Measurements from ENCODE around the gene HAUS1.
"Not testable (repeated sequence)": the region's sequence is repeated elsewhere in the genome, so short reads cannot be mapped to it uniquely, and the experiment has no call there.

Gene HAUS1

GRCh38 chr18:46088501-46088900, 15.7 kb upstream of the HAUS1 start:
- in situ Hi-C loops (cut with MboI; ENCODE audit: low sequenced_read_pairs), result not testable (repeated sequence)

GRCh38 chr18:46095532-46095931, 8.7 kb upstream of the HAUS1 start:
- in situ Hi-C loops (cut with MboI; ENCODE audit: low sequenced_read_pairs), result no loop called here

GRCh38 chr18:46096651-46097300, 7.4 kb upstream of the HAUS1 start:
- in situ Hi-C loops (cut with MboI; ENCODE audit: low sequenced_read_pairs), result no loop called here

- in situ Hi-C loops (cut with MboI; ENCODE audit: low sequenced_read_pairs), result no loop called here
Observed at GRCh38 chr18:46097431-46097800, 6.8 kb upstream of the HAUS1 start.

- in situ Hi-C loops (cut with MboI; ENCODE audit: low sequenced_read_pairs), result no loop called here
Observed at GRCh38 chr18:46097801-46098615, 6.2 kb upstream of the HAUS1 start, which contains the start of gene ATP5F1A. Gene ATP5F1A, minus strand, starts transcription at chr18:46098296. Its CDS starts 65 bp downstream, at chr18:46098231.

- in situ Hi-C loops (cut with MboI; ENCODE audit: low sequenced_read_pairs), result no loop called here
Observed at GRCh38 chr18:46098616-46098933, 5.6 kb upstream of the HAUS1 start.

- in situ Hi-C loops (cut with MboI; ENCODE audit: low sequenced_read_pairs), result no loop called here
Observed at GRCh38 chr18:46099463-46099862, 4.7 kb upstream of the HAUS1 start.

- in situ Hi-C loops (cut with MboI; ENCODE audit: low sequenced_read_pairs), result no loop called here
Observed at GRCh38 chr18:46109386-46109785, 5.2 kb downstream of the HAUS1 start.

- in situ Hi-C loops (cut with MboI; ENCODE audit: low sequenced_read_pairs), result no loop called here
Observed at GRCh38 chr18:46110406-46110805, 6.2 kb downstream of the HAUS1 start.

GRCh38 chr18:46113751-46114150, 9.6 kb downstream of the HAUS1 start:
- in situ Hi-C loops (cut with MboI; ENCODE audit: low sequenced_read_pairs), result no loop called here

- in situ Hi-C loops (cut with MboI; ENCODE audit: low sequenced_read_pairs), result not testable (repeated sequence)
Observed at GRCh38 chr18:46126625-46127024, 22.4 kb downstream of the HAUS1 start.

- in situ Hi-C loops (cut with MboI; ENCODE audit: low sequenced_read_pairs), result no loop called here
Observed at GRCh38 chr18:46130061-46130460, 25.9 kb downstream of the HAUS1 start.

GRCh38 chr18:46130549-46130948, 26.4 kb downstream of the HAUS1 start:
- in situ Hi-C loops (cut with MboI; ENCODE audit: low sequenced_read_pairs), result not testable (repeated sequence)

GRCh38 chr18:46133534-46133933, 29.3 kb downstream of the HAUS1 start:
- in situ Hi-C loops (cut with MboI; ENCODE audit: low sequenced_read_pairs), result no loop called here

- in situ Hi-C loops (cut with MboI; ENCODE audit: low sequenced_read_pairs), result no loop called here
Observed at GRCh38 chr18:46134920-46135675, 30.9 kb downstream of the HAUS1 start.

GRCh38 chr18:46140173-46140572, 36.0 kb downstream of the HAUS1 start:
- in situ Hi-C loops (cut with MboI; ENCODE audit: low sequenced_read_pairs), result no loop called here

GRCh38 chr18:46141199-46141598, 37.0 kb downstream of the HAUS1 start:
- in situ Hi-C loops (cut with MboI; ENCODE audit: low sequenced_read_pairs), result no loop called here

GRCh38 chr18:46148810-46149209, 44.6 kb downstream of the HAUS1 start:
- in situ Hi-C loops (cut with MboI; ENCODE audit: low sequenced_read_pairs), result no loop called here

- in situ Hi-C loops (cut with MboI; ENCODE audit: low sequenced_read_pairs), result loop anchor here (25.0 kb wide), 1 partner anchor 335 kb away; no protein-coding TSS in a partner anchor
Observed at GRCh38 chr18:46152436-46152807, 48.2 kb downstream of the HAUS1 start.

GRCh38 chr18:46152808-46153617, 48.8 kb downstream of the HAUS1 start:
- in situ Hi-C loops (cut with MboI; ENCODE audit: low sequenced_read_pairs), result loop anchor here (25.0 kb wide), 1 partner anchor 334 kb away; no protein-coding TSS in a partner anchor

GRCh38 chr18:46155641-46156051, 51.5 kb downstream of the HAUS1 start:
- in situ Hi-C loops (cut with MboI; ENCODE audit: low sequenced_read_pairs), result loop anchor here (25.0 kb wide), 1 partner anchor 332 kb away; no protein-coding TSS in a partner anchor
